GM10248 (cell line): ENCODE measurements around the gene IGF1.
A peak's percentile ranks its signal among the peaks of the same experiment; 100 is the strongest.

Source experiments
- CTCF ChIA-PET: fragments of 300-600 bp; sonication (Branson Sonifier 250); formaldehyde crosslinking; extraction: SDS; loops from one replicate; lab custom pipeline; 2021; ENCODE audit warnings: antibody characterized with exemption; lab: Yijun Ruan, JAX
- POLR2A ChIA-PET: fragments of 350-650 bp; sonication (Branson Sonifier 250); formaldehyde crosslinking; extraction: SDS; loops from one replicate; lab custom pipeline; 2020; ENCODE audit warnings: antibody characterized with exemption; lab: Yijun Ruan, JAX
- DNase-seq: peaks from one replicate; pipeline ENCODE4 v3.0.0; 2012; ENCODE audit errors: extremely low spot score
- CTCF ChIP-seq: IDR thresholded peaks from 2 replicates; pipeline ENCODE4 v1.5.1; 2012; ENCODE audit warnings: mild to moderate bottlenecking, low read depth; ENCODE audit errors: extremely low read depth, missing control alignments, control extremely low read depth

Gene IGF1

GRCh38 chr12:102504280-102504679 is 23.9 kb upstream of the IGF1 start:
- no peak for DNase-seq
- TF ChIP-seq CTCF: no peak
- CTCF ChIA-PET: interaction anchor here (0.8 to 1.7 kb wide), 4 partner anchors 17 to 335 kb away, joined by 3 to 7 read pairs (median 4); no protein-coding TSS in a partner anchor
- POLR2A ChIA-PET: no interaction called here

GRCh38 chr12:102503831-102504230 is 23.5 kb upstream of the IGF1 start:
- POLR2A ChIA-PET: no interaction called here

GRCh38 chr12:102503056-102503681 is 22.8 kb upstream of the IGF1 start:
- ChIA-PET CTCF (interaction anchor here (1.0 to 1.7 kb wide), 2 partner anchors 19 to 72 kb away, joined by 3 to 7 read pairs; no protein-coding TSS in a partner anchor), POLR2A (no interaction called here)
- peak; percentile 35 for DNase-seq
- TF ChIP-seq CTCF: no peak

More at GRCh38 chr12:102503831-102504230, 23.5 kb upstream of the IGF1 start:
- no peak for DNase-seq
- TF ChIP-seq CTCF: no peak
- CTCF ChIA-PET: interaction anchor here (1.0 to 1.7 kb wide), 3 partner anchors 18 to 72 kb away, joined by 3 to 7 read pairs (median 4); no protein-coding TSS in a partner anchor

GRCh38 chr12:102501773-102502172 is 21.4 kb upstream of the IGF1 start:
- CTCF ChIA-PET: interaction anchor here (0.7 to 5.7 kb wide), 5 partner anchors 11 to 332 kb away, joined by 3 to 27 read pairs (median 3); no protein-coding TSS in a partner anchor
- no peak for DNase-seq
- POLR2A ChIA-PET: no interaction called here
- no peak for TF ChIP-seq CTCF

- no peak for DNase-seq
- ChIA-PET POLR2A (interaction anchor here (0.6 kb wide), 1 partner anchor 578 kb away, joined by 7 read pairs; no protein-coding TSS in a partner anchor), CTCF (interaction anchor here (5.7 kb wide), 1 partner anchor 14 kb away, joined by 27 read pairs; no protein-coding TSS in a partner anchor)
- TF ChIP-seq CTCF: no peak
Measured at GRCh38 chr12:102498471-102498870, 18.1 kb upstream of the IGF1 start.

GRCh38 chr12:102497743-102498142 is 17.4 kb upstream of the IGF1 start:
- POLR2A ChIA-PET: no interaction called here
- CTCF ChIA-PET: interaction anchor here (5.7 kb wide), 1 partner anchor 14 kb away, joined by 27 read pairs; no protein-coding TSS in a partner anchor
- DNase-seq: no peak
- TF ChIP-seq CTCF: no peak
